Measurements from ENCODE around the gene TMEM183A. TPM values are rescaled to one million over a fixed set of nuclear protein-coding genes. Genes with fewer than 3 reads are reported as not detected.

The TMEM183A gene
- 10 to 100 TPM; 24.2 to 38.6 TPM for polyA plus RNA-seq

GRCh38 chr1:203006948-203007871 is at the start of gene TMEM183A:
TMEM183A (plus strand) TSS chr1:203007374; CDS start chr1:203007466, 92 bp downstream.
- Histone ChIP-seq H3K4me1 (ENCODE audit: control insufficient read depth in 2 of 2, insufficient read depth in 2 of 2, low read length in 1 of 2) (no peaks in the 10 kb centered on the region), H3K36me3 (ENCODE audit: control insufficient read depth in 2 of 2, insufficient read depth in 2 of 2, low read length in 1 of 2) (no peaks in the 10 kb centered on the region), H3K4me3 (ENCODE audit: low read depth in 1 of 2, low read length in 2 of 2) (peak within 1 kb of the TSS; percentile 77 to 83), H3K9me3 (ENCODE audit: control insufficient read depth in 2 of 2, insufficient read depth in 1 of 2, low read depth in 1 of 2, low read length in 1 of 2) (no peaks in the 10 kb centered on the region), H3K27me3 (ENCODE audit: control insufficient read depth in 1 of 2, insufficient read depth in 2 of 2, low read length in 2 of 2) (no peaks in the 10 kb centered on the region), H3K27ac (ENCODE audit: low read depth in 2 of 2, low read length in 1 of 2) (peak within 1 kb of the TSS; percentile 78 to 94)
- 0 to 1% methylated on average over 73 to 78 of the region's 78 CpGs for WGBS, 2 donors

- H3K36me3 ChIP-seq (ENCODE audit: control insufficient read depth in 2 of 2, insufficient read depth in 2 of 2, low read length in 1 of 2): peaks cover 4 to 6% of the 10 kb centered on the region in 2 donors
- H3K4me3 ChIP-seq (ENCODE audit: low read depth in 1 of 2, low read length in 2 of 2): peak within 1 kb of the TSS; percentile 91 to 99
- H3K9me3 ChIP-seq (ENCODE audit: control insufficient read depth in 2 of 2, insufficient read depth in 1 of 2, low read depth in 1 of 2, low read length in 1 of 2): no peaks in the 10 kb centered on the region
- H3K27ac ChIP-seq (ENCODE audit: low read depth in 2 of 2, low read length in 1 of 2): peak within 1 kb of the TSS; percentile 97
- H3K27me3 ChIP-seq (ENCODE audit: control insufficient read depth in 1 of 2, insufficient read depth in 2 of 2, low read length in 2 of 2): no peaks in the 10 kb centered on the region
- 0 to 1% methylated on average over 72 to 86 of the region's 86 CpGs for WGBS, 2 donors
- H3K4me1 ChIP-seq (ENCODE audit: control insufficient read depth in 2 of 2, insufficient read depth in 2 of 2, low read length in 1 of 2): peaks cover 0 to 2% of the 10 kb centered on the region in 2 donors
Measured at GRCh38 chr1:202957733-202958543, 49.2 kb upstream of the TMEM183A start, which contains the start of gene ADIPOR1. ADIPOR1 (minus strand) TSS chr1:202958312; CDS start chr1:202951070, 7,242 bp downstream.

DNA sequence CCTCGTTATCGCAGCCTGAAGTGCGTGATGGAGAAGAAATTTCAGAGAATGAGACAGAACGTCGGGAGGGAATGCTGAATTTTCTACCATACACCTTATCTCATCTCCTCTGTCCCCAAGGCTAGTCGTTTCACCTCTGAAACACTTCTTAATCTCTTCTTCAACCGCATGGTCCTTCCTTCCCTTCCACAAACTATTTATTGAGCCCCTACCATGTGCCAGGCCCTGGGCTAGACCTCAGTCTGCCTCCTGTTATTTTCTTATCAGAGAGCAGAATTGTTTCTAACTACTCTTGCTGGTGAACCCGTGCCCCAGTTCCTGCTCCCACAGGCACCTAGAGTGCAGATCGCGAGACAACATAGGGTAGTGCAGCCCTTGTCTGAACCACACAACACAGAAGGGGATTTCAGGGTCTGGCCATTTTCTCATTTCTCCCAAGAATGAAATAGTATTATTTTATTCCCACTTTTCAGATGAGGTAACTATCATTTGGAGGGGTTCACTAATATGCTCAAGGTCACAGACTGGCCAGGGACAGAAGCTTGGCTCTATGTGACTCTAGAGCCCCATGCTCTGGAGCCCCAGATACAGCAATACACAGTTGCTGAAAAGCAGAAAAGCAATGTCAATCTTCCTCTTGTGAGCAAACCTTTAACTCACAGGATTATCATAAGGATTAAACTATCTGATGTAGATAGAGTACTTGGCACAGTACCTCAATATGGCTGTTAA is 48.5 kb upstream of the TMEM183A start:
- 8 to 11% methylated on average over 10 of the region's 10 CpGs for WGBS, 2 donors
- Histone ChIP-seq H3K9me3 (ENCODE audit: control insufficient read depth in 2 of 2, insufficient read depth in 1 of 2, low read depth in 1 of 2, low read length in 1 of 2) (no peaks in the 10 kb centered on the region), H3K27ac (ENCODE audit: low read depth in 2 of 2, low read length in 1 of 2) (peak overlapping the region; percentile 93 to 97), H3K4me3 (ENCODE audit: low read depth in 1 of 2, low read length in 2 of 2) (peak overlapping the region; percentile 91 to 99), H3K27me3 (ENCODE audit: control insufficient read depth in 1 of 2, insufficient read depth in 2 of 2, low read length in 2 of 2) (no peaks in the 10 kb centered on the region), H3K36me3 (ENCODE audit: control insufficient read depth in 2 of 2, insufficient read depth in 2 of 2, low read length in 1 of 2) (peaks cover 8 to 9% of the 10 kb centered on the region in 2 donors), H3K4me1 (ENCODE audit: control insufficient read depth in 2 of 2, insufficient read depth in 2 of 2, low read length in 1 of 2) (peaks cover 0 to 2% of the 10 kb centered on the region in 2 donors)

- WGBS, 2 donors: 37 to 44% methylated on average over 1 of the region's 1 CpG
- Histone ChIP-seq H3K27ac (ENCODE audit: low read depth in 2 of 2, low read length in 1 of 2) (no peak overlapping the region), H3K27me3 (ENCODE audit: control insufficient read depth in 1 of 2, insufficient read depth in 2 of 2, low read length in 2 of 2) (no peaks in the 10 kb centered on the region), H3K36me3 (ENCODE audit: control insufficient read depth in 2 of 2, insufficient read depth in 2 of 2, low read length in 1 of 2) (peaks cover 9 to 10% of the 10 kb centered on the region in 2 donors), H3K4me1 (ENCODE audit: control insufficient read depth in 2 of 2, insufficient read depth in 2 of 2, low read length in 1 of 2) (peaks cover 0 to 2% of the 10 kb centered on the region in 2 donors), H3K9me3 (ENCODE audit: control insufficient read depth in 2 of 2, insufficient read depth in 1 of 2, low read depth in 1 of 2, low read length in 1 of 2) (no peaks in the 10 kb centered on the region), H3K4me3 (ENCODE audit: low read depth in 1 of 2, low read length in 2 of 2) (no peak overlapping the region)
Measured at GRCh38 chr1:202959276-202959620, 47.9 kb upstream of the TMEM183A start.

DNA sequence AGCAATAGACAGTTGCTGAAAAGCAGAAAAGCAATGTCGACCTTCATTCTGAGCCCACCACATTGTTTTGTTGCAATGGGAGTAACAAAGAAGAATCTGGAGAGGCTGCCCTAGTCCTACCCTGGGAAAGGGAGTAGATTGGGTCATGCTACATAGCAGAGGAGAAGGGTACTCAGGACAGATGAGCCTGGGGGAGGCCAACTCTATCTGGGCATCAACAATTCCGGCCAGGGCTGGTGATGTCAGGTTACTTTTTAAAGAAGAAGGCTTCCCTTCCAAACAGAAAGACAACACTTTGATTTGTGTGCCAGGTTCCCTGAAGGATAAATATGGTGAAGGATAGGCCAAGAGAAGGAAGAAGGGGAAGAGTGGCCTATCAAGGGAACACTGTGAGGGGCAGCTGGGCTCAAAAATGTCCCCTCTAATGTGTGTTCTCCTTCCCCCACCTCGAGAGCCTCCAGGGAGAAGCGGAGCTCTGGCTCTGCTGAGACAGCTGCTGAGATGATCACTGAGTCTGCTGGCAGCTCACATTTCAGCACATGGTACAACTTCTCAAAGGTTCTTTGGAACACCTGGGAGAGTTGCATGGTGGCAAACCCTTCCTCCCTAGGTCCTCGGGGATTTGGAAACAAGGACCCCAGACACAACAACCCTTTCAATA is 45.8 kb upstream of the TMEM183A start:
- Histone ChIP-seq H3K27me3 (ENCODE audit: control insufficient read depth in 1 of 2, insufficient read depth in 2 of 2, low read length in 2 of 2) (no peaks in the 10 kb centered on the region), H3K4me1 (ENCODE audit: control insufficient read depth in 2 of 2, insufficient read depth in 2 of 2, low read length in 1 of 2) (peaks cover 6 to 14% of the 10 kb centered on the region in 2 donors), H3K9me3 (ENCODE audit: control insufficient read depth in 2 of 2, insufficient read depth in 1 of 2, low read depth in 1 of 2, low read length in 1 of 2) (no peaks in the 10 kb centered on the region), H3K27ac (ENCODE audit: low read depth in 2 of 2, low read length in 1 of 2) (no peak overlapping the region), H3K4me3 (ENCODE audit: low read depth in 1 of 2, low read length in 2 of 2) (no peak overlapping the region), H3K36me3 (ENCODE audit: control insufficient read depth in 2 of 2, insufficient read depth in 2 of 2, low read length in 1 of 2) (peaks cover 12 to 13% of the 10 kb centered on the region in 2 donors)
- WGBS, 2 donors: 89 to 92% methylated on average over 5 of the region's 5 CpGs

DNA sequence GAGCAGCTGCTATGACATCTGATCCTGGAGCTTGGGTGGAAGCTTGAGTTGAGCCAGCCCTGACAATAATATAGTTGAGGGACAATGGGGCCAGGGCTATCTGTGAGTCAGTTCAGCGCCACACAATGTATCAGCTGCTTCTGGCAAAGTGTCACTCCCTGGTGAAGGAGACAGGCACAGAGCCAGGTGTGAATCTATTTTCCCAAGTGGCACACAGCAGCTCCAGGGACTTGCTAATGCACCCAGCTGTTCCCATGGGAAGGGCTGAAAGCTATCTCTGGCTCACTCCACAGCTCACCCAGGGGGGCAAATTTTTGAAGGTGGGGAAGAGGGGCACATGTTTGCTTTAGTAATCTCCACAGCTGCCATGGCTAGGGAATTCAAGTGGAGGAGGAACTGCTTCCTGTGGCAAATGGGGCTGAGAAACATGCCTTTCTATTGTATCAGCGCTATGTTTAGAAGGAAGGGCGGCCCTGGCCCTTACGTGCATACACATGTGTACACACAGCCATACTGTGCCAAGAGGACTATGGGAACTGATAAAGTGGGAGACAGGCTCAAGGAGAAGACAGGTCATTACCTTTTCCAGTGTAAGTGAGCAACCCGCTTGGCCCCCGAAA is 42.3 kb upstream of the TMEM183A start:
- peaks cover 6 to 20% of the 10 kb centered on the region in 2 donors for H3K4me1 ChIP-seq (ENCODE audit: control insufficient read depth in 2 of 2, insufficient read depth in 2 of 2, low read length in 1 of 2)
- H3K27me3 ChIP-seq (ENCODE audit: control insufficient read depth in 1 of 2, insufficient read depth in 2 of 2, low read length in 2 of 2): no peaks in the 10 kb centered on the region
- H3K27ac ChIP-seq (ENCODE audit: low read depth in 2 of 2, low read length in 1 of 2): peak overlapping the region; percentile 82 to 88
- H3K9me3 ChIP-seq (ENCODE audit: control insufficient read depth in 2 of 2, insufficient read depth in 1 of 2, low read depth in 1 of 2, low read length in 1 of 2): no peaks in the 10 kb centered on the region
- H3K4me3 ChIP-seq (ENCODE audit: low read depth in 1 of 2, low read length in 2 of 2): peak overlapping the region in 1 of 2 donors; percentile 16
- WGBS, 2 donors: 56 to 66% methylated on average over 6 of the region's 6 CpGs
- H3K36me3 ChIP-seq (ENCODE audit: control insufficient read depth in 2 of 2, insufficient read depth in 2 of 2, low read length in 1 of 2): peaks cover 12 to 13% of the 10 kb centered on the region in 2 donors

GRCh38 chr1:202965422-202965821 is 41.8 kb upstream of the TMEM183A start:
- Histone ChIP-seq H3K4me1 (ENCODE audit: control insufficient read depth in 2 of 2, insufficient read depth in 2 of 2, low read length in 1 of 2) (peaks cover 6 to 20% of the 10 kb centered on the region in 2 donors), H3K27me3 (ENCODE audit: control insufficient read depth in 1 of 2, insufficient read depth in 2 of 2, low read length in 2 of 2) (no peaks in the 10 kb centered on the region), H3K9me3 (ENCODE audit: control insufficient read depth in 2 of 2, insufficient read depth in 1 of 2, low read depth in 1 of 2, low read length in 1 of 2) (no peaks in the 10 kb centered on the region), H3K4me3 (ENCODE audit: low read depth in 1 of 2, low read length in 2 of 2) (peak overlapping the region in 1 of 2 donors; percentile 16), H3K27ac (ENCODE audit: low read depth in 2 of 2, low read length in 1 of 2) (peak overlapping the region; percentile 82 to 88), H3K36me3 (ENCODE audit: control insufficient read depth in 2 of 2, insufficient read depth in 2 of 2, low read length in 1 of 2) (peaks cover 12 to 13% of the 10 kb centered on the region in 2 donors)
- 54 to 69% methylated on average over 3 of the region's 3 CpGs for WGBS, 2 donors

- no peaks in the 10 kb centered on the region for H3K9me3 ChIP-seq (ENCODE audit: control insufficient read depth in 2 of 2, insufficient read depth in 1 of 2, low read depth in 1 of 2, low read length in 1 of 2)
- WGBS, 2 donors: 32 to 34% methylated on average over 18 of the region's 18 CpGs
- no peaks in the 10 kb centered on the region for H3K27me3 ChIP-seq (ENCODE audit: control insufficient read depth in 1 of 2, insufficient read depth in 2 of 2, low read length in 2 of 2)
- peak overlapping the region; percentile 72 to 74 for H3K4me3 ChIP-seq (ENCODE audit: low read depth in 1 of 2, low read length in 2 of 2)
- H3K4me1 ChIP-seq (ENCODE audit: control insufficient read depth in 2 of 2, insufficient read depth in 2 of 2, low read length in 1 of 2): peaks cover 6 to 20% of the 10 kb centered on the region in 2 donors
- H3K27ac ChIP-seq (ENCODE audit: low read depth in 2 of 2, low read length in 1 of 2): peak overlapping the region; percentile 84 to 88
- H3K36me3 ChIP-seq (ENCODE audit: control insufficient read depth in 2 of 2, insufficient read depth in 2 of 2, low read length in 1 of 2): peaks cover 12 to 13% of the 10 kb centered on the region in 2 donors
Measured at GRCh38 chr1:202966006-202966898, 40.9 kb upstream of the TMEM183A start.

Data from esophagus (tissue), 2 donors.